HEK293 (cell line): ENCODE data around the gene GPX3.

Experiments
- RBAK ChIP-seq: fragments of 450-650 bp; formaldehyde crosslinking; IDR thresholded peaks from 2 replicates; pipeline ENCODE4 v1.5.1; 2016; ENCODE audit warnings: missing biosample characterization, missing genetic modification characterization
- SETDB1 ChIP-seq: IDR thresholded peaks from one replicate; pipeline ENCODE4 v1.6.1; 2017; ENCODE audit warnings: mild to moderate bottlenecking, low read length, moderate library complexity, mixed read lengths; ENCODE audit not compliant: insufficient read length
- YY1 ChIP-seq: fragments of 450-650 bp; formaldehyde crosslinking; IDR thresholded peaks from 2 replicates; pipeline ENCODE4 v1.5.1; 2018; ENCODE audit warnings: missing biosample characterization, missing genetic modification characterization
- ZNF138 ChIP-seq: fragments of 450-650 bp; formaldehyde crosslinking; IDR thresholded peaks from 2 replicates; pipeline ENCODE4 v1.5.1; 2016; ENCODE audit warnings: missing biosample characterization, missing genetic modification characterization, borderline replicate concordance
- ZNF157 ChIP-seq: fragments of 450-650 bp; formaldehyde crosslinking; IDR thresholded peaks from 2 replicates; pipeline ENCODE4 v1.5.1; 2016; ENCODE audit warnings: missing biosample characterization, missing genetic modification characterization
- ZNF221 ChIP-seq: fragments of 450-650 bp; formaldehyde crosslinking; IDR thresholded peaks from 2 replicates; pipeline ENCODE4 v1.5.1; 2017; ENCODE audit warnings: missing biosample characterization, missing genetic modification characterization, borderline replicate concordance
- ZNF791 ChIP-seq: fragments of 450-650 bp; formaldehyde crosslinking; IDR thresholded peaks from 2 replicates; pipeline ENCODE4 v1.5.1; 2016; ENCODE audit warnings: missing biosample characterization, missing genetic modification characterization
- TF ChIP-seq, protein P1 (sequence below): fragments of 450-650 bp; formaldehyde crosslinking; IDR thresholded peaks from 2 replicates; pipeline ENCODE4 v1.5.1; 2016; ENCODE audit warnings: missing biosample characterization, missing genetic modification characterization
- TF ChIP-seq, protein P2 (sequence below): fragments of 450-650 bp; formaldehyde crosslinking; IDR thresholded peaks from 2 replicates; pipeline ENCODE4 v1.5.1; 2017; ENCODE audit warnings: missing biosample characterization, missing genetic modification characterization
- TF ChIP-seq, protein P3 (sequence below): fragments of 450-650 bp; formaldehyde crosslinking; IDR thresholded peaks from 2 replicates; pipeline ENCODE4 v1.5.1; 2017; ENCODE audit warnings: missing biosample characterization, missing genetic modification characterization
- TF ChIP-seq, protein P4 (sequence below): fragments of 450-650 bp; formaldehyde crosslinking; IDR thresholded peaks from 2 replicates; pipeline ENCODE4 v1.5.1; 2016; ENCODE audit warnings: missing biosample characterization, missing genetic modification characterization

DNA sequence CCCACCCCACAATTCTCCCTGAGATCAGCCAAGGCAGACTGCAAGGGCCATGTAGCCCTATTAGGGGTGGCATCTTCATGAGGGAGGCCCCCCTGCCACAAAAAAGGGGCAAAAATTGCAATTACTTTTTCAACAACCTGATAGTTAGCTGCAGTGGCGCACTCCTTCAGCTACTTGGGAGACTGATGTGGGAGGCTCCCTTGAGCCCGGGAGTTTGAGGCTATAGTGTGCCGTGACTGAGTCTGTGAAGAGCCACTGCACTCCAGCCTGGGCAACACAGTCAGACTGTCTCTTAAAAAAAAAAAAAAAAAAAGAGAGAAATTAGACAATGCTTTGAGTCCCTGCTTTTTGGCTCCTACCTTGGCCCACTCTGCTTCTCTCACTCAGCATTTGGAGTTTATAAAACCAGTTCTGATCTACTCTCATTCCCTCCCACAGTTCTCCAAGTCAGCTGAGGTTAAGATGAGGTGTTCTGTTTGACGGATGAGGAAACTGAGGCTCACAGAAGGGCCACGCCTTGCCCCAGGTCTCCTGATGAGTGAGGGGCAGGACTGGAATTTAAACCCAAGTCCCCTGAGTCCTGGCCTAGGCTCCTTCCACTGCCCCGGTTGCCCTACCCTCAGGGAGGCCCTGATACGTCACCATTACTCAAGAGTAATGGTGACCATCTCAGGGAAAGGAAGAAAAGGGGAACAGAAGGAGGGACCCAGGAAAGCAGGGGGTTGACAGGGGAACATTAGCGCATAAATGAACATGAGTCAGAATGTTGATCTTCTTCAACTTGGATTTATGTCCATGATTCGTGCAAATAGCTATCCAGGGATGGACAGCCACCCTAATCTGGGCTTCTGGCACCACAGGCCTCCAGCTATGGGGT lies 9.0 kb downstream of the GPX3 start:
- no peak for TF ChIP-seq ZNF157 (tag by site-specific recombination)
- TF ChIP-seq, protein P1, sequence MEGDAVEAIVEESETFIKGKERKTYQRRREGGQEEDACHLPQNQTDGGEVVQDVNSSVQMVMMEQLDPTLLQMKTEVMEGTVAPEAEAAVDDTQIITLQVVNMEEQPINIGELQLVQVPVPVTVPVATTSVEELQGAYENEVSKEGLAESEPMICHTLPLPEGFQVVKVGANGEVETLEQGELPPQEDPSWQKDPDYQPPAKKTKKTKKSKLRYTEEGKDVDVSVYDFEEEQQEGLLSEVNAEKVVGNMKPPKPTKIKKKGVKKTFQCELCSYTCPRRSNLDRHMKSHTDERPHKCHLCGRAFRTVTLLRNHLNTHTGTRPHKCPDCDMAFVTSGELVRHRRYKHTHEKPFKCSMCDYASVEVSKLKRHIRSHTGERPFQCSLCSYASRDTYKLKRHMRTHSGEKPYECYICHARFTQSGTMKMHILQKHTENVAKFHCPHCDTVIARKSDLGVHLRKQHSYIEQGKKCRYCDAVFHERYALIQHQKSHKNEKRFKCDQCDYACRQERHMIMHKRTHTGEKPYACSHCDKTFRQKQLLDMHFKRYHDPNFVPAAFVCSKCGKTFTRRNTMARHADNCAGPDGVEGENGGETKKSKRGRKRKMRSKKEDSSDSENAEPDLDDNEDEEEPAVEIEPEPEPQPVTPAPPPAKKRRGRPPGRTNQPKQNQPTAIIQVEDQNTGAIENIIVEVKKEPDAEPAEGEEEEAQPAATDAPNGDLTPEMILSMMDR (tag by site-specific recombination): no peak
- TF ChIP-seq, protein P2, sequence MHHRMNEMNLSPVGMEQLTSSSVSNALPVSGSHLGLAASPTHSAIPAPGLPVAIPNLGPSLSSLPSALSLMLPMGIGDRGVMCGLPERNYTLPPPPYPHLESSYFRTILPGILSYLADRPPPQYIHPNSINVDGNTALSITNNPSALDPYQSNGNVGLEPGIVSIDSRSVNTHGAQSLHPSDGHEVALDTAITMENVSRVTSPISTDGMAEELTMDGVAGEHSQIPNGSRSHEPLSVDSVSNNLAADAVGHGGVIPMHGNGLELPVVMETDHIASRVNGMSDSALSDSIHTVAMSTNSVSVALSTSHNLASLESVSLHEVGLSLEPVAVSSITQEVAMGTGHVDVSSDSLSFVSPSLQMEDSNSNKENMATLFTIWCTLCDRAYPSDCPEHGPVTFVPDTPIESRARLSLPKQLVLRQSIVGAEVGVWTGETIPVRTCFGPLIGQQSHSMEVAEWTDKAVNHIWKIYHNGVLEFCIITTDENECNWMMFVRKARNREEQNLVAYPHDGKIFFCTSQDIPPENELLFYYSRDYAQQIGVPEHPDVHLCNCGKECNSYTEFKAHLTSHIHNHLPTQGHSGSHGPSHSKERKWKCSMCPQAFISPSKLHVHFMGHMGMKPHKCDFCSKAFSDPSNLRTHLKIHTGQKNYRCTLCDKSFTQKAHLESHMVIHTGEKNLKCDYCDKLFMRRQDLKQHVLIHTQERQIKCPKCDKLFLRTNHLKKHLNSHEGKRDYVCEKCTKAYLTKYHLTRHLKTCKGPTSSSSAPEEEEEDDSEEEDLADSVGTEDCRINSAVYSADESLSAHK (tag by site-specific recombination): no peak
- no peak for TF ChIP-seq RBAK (tag by site-specific recombination)
- no peak for TF ChIP-seq ZNF791 (tag by site-specific recombination)
- TF ChIP-seq, protein P3, sequence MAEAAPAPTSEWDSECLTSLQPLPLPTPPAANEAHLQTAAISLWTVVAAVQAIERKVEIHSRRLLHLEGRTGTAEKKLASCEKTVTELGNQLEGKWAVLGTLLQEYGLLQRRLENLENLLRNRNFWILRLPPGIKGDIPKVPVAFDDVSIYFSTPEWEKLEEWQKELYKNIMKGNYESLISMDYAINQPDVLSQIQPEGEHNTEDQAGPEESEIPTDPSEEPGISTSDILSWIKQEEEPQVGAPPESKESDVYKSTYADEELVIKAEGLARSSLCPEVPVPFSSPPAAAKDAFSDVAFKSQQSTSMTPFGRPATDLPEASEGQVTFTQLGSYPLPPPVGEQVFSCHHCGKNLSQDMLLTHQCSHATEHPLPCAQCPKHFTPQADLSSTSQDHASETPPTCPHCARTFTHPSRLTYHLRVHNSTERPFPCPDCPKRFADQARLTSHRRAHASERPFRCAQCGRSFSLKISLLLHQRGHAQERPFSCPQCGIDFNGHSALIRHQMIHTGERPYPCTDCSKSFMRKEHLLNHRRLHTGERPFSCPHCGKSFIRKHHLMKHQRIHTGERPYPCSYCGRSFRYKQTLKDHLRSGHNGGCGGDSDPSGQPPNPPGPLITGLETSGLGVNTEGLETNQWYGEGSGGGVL (tag by site-specific recombination): no peak
- TF ChIP-seq ZNF221 (tag by site-specific recombination): no peak
- no peak for TF ChIP-seq ZNF138 (tag by site-specific recombination)
- TF ChIP-seq YY1 (tag by site-specific recombination): no peak
- TF ChIP-seq SETDB1: no peak
- TF ChIP-seq, protein P4, sequence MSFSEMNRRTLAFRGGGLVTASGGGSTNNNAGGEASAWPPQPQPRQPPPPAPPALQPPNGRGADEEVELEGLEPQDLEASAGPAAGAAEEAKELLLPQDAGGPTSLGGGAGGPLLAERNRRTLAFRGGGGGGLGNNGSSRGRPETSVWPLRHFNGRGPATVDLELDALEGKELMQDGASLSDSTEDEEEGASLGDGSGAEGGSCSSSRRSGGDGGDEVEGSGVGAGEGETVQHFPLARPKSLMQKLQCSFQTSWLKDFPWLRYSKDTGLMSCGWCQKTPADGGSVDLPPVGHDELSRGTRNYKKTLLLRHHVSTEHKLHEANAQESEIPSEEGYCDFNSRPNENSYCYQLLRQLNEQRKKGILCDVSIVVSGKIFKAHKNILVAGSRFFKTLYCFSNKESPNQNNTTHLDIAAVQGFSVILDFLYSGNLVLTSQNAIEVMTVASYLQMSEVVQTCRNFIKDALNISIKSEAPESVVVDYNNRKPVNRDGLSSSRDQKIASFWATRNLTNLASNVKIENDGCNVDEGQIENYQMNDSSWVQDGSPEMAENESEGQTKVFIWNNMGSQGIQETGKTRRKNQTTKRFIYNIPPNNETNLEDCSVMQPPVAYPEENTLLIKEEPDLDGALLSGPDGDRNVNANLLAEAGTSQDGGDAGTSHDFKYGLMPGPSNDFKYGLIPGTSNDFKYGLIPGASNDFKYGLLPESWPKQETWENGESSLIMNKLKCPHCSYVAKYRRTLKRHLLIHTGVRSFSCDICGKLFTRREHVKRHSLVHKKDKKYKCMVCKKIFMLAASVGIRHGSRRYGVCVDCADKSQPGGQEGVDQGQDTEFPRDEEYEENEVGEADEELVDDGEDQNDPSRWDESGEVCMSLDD (tag by site-specific recombination): no peak
